HepG2 (cell line): ENCODE results near the gene C1QTNF12. TPM values are rescaled to one million over a fixed set of nuclear protein-coding genes. Genes with fewer than 3 reads are reported as not detected.

Source experiments
- ATAC-seq: fragments of 200-7000 bp; cut with Tn5 transposase; 3 replicates; pipeline ENCODE4 v1.9.1; 2020; ENCODE audit warnings: mild to moderate bottlenecking, moderate library complexity
- BruUV-seq: library from RNA; stranded (reverse); fragments of 400-500 nt; replicated peaks from 2 replicates; lab custom pipeline; 2021; lab: Mats Ljungman, UMichigan
- CTCF ChIA-PET: fragments of 300-600 bp; formaldehyde crosslinking; extraction: SDS; loops from one replicate; lab custom pipeline; 2021; ENCODE audit warnings: low total read pairs, inconsistent platforms, low intra/inter-chr PET ratio; lab: Yijun Ruan, JAX
- POLR2A ChIA-PET: fragments of 350-600 bp; sonication (Branson Sonifier 250); formaldehyde crosslinking; loops from one replicate; lab custom pipeline; 2020; ENCODE audit warnings: antibody characterized with exemption, inconsistent platforms; lab: Yijun Ruan, JAX
- DNase-seq: peaks from one replicate; pipeline ENCODE4 v3.0.0-alpha.2; 2015; ENCODE audit warnings: low spot score
- FAIRE-seq: peaks from 3 replicates; lab custom pipeline; 2011; peaks lifted over from hg19 to GRCh38; lab: Jason Lieb, UNC
- H2AFZ ChIP-seq: one replicate; pipeline ENCODE4 v1.6.1; 2011; ENCODE audit warnings: low read length, inconsistent platforms
- H3K27ac ChIP-seq: fragments of 300-600 bp; 3 replicates; pipeline ENCODE4 v1.8.0; 2011; ENCODE audit warnings: mixed run types, mild to moderate bottlenecking, mixed read lengths, low read length, inconsistent platforms; ENCODE audit not compliant: insufficient read depth; ENCODE audit errors: extremely low read length
- H3K27me3 ChIP-seq, 2 experiments: fragments of 200-600 bp in 1 of 2; 2 replicates in 1 of 2; 3 replicates in 1 of 2; pipeline versions ENCODE4 v1.6.0 to v1.8.0; 2011; ENCODE audit warnings: low read length in 2 of 2, mild to moderate bottlenecking in 2 of 2, moderate library complexity in 2 of 2, inconsistent platforms in 1 of 2; ENCODE audit not compliant: insufficient read depth in 2 of 2, control insufficient read depth in 1 of 2
- H3K36me3 ChIP-seq, 2 experiments: fragments of 200-600 bp in 1 of 2; replicated peaks in 1 of 2; 2 replicates in 1 of 2; 3 replicates in 1 of 2; pipeline versions ENCODE4 v1.5.1 to v1.8.0; 2011; ENCODE audit warnings: low read length in 2 of 2, inconsistent platforms in 1 of 2; ENCODE audit not compliant: insufficient read depth in 2 of 2, control insufficient read depth in 1 of 2
- H3K4me1 ChIP-seq: 2 replicates; pipeline ENCODE4 v1.5.1; 2012; ENCODE audit warnings: low read length, inconsistent platforms; ENCODE audit not compliant: insufficient read depth
- H3K4me2 ChIP-seq: 2 replicates; pipeline ENCODE4 v1.6.0; 2011; ENCODE audit warnings: low read depth, low read length, inconsistent platforms
- H3K4me3 ChIP-seq, 3 experiments: fragments of 200-600 bp in 1 of 3; sonication (generic), shearing (Covaris generic) in 1 of 3; replicated peaks in 1 of 3; 2 replicates each; pipeline ENCODE4 v1.5.1; 2011 to 2016; ENCODE audit warnings: low read length in 3 of 3, inconsistent platforms in 2 of 3, low read depth in 2 of 3, mild to moderate bottlenecking in 2 of 3, control low read depth in 1 of 3, mixed read lengths in 1 of 3; ENCODE audit not compliant: insufficient read depth in 1 of 3
- H3K79me2 ChIP-seq: one replicate; pipeline ENCODE4 v1.6.1; 2011; ENCODE audit warnings: low read length, inconsistent platforms; ENCODE audit not compliant: insufficient read depth
- H3K9ac ChIP-seq: 2 replicates; pipeline ENCODE4 v1.6.0; 2011; ENCODE audit warnings: mild to moderate bottlenecking, low read depth, low read length, inconsistent platforms; ENCODE audit not compliant: insufficient read depth
- H3K9me3 ChIP-seq: 2 replicates; pipeline ENCODE4 v1.5.1; 2012; ENCODE audit warnings: mild to moderate bottlenecking, low read length
- H4K20me1 ChIP-seq: 2 replicates; pipeline ENCODE4 v1.6.0; 2011; ENCODE audit warnings: inconsistent platforms, mild to moderate bottlenecking, low read length, moderate library complexity; ENCODE audit not compliant: insufficient read depth
- AGO2 ChIP-seq: fragments of 200-400 bp; formaldehyde crosslinking; optimal IDR thresholded peaks from 2 replicates; pipeline ENCODE3; 2017; ENCODE audit warnings: mild to moderate bottlenecking, low read depth, low read length, moderate library complexity
- ATF5 ChIP-seq: sonication (generic); formaldehyde crosslinking; IDR thresholded peaks from 2 replicates; pipeline ENCODE4 v1.4.0; 2020; ENCODE audit warnings: mild to moderate bottlenecking, low read depth, missing genetic modification reagents
- ELK4 ChIP-seq: sonication (generic); formaldehyde crosslinking; IDR thresholded peaks from 2 replicates; pipeline ENCODE4 v1.9.0; 2021; ENCODE audit warnings: missing genetic modification reagents, borderline replicate concordance
- HES4 ChIP-seq: sonication (generic); formaldehyde crosslinking; IDR thresholded peaks from 2 replicates; pipeline ENCODE4 v1.9.0; 2021; ENCODE audit warnings: mild to moderate bottlenecking, missing genetic modification reagents, borderline replicate concordance
- HMGXB3 ChIP-seq: sonication (generic); formaldehyde crosslinking; IDR thresholded peaks from 2 replicates; pipeline ENCODE4 v1.4.0; 2020; ENCODE audit warnings: missing genetic modification reagents, borderline replicate concordance
- KDM2A ChIP-seq: sonication (generic); formaldehyde crosslinking; IDR thresholded peaks from 2 replicates; pipeline ENCODE4 v1.4.0; 2020; ENCODE audit warnings: low read depth, missing genetic modification reagents, borderline replicate concordance
- RBFOX2 ChIP-seq: fragments of 200-400 bp; formaldehyde crosslinking; IDR thresholded peaks from 2 replicates; pipeline ENCODE4 v1.6.1; 2017; ENCODE audit warnings: low read depth, mild to moderate bottlenecking, low read length
- TEF ChIP-seq: sonication (generic); formaldehyde crosslinking; IDR thresholded peaks from 2 replicates; pipeline ENCODE4 v1.5.0; 2020; ENCODE audit warnings: missing genetic modification reagents
- ZNF17 ChIP-seq: sonication (generic); formaldehyde crosslinking; IDR thresholded peaks from 2 replicates; pipeline ENCODE4 v1.5.0; 2020; ENCODE audit warnings: mild to moderate bottlenecking, missing genetic modification reagents
- ZNF331 ChIP-seq: sonication (generic); formaldehyde crosslinking; IDR thresholded peaks from 2 replicates; pipeline ENCODE4 v1.4.0; 2020; ENCODE audit warnings: missing genetic modification reagents
- ZNF501 ChIP-seq: sonication (generic); formaldehyde crosslinking; IDR thresholded peaks from 2 replicates; pipeline ENCODE4 v1.5.1; 2020; ENCODE audit warnings: mild to moderate bottlenecking, moderate library complexity, missing genetic modification reagents
- ZSCAN31 ChIP-seq: sonication (generic); formaldehyde crosslinking; IDR thresholded peaks from 2 replicates; pipeline ENCODE4 v1.5.0; 2020; ENCODE audit warnings: low read depth, mild to moderate bottlenecking, missing genetic modification reagents
- WGBS: methylation state at CpG from one replicate; pipeline ENCODE4 v1.1.6; 2017; ENCODE audit warnings: low lambda C conversion rate; 5-methylcytosine and 5-hydroxymethylcytosine counted together
- in situ Hi-C: cut with HindIII; loops from 2 replicates; pipeline ENCODE4 v1.10.0; 2017; ENCODE audit warnings: low pct_unique_long_range_greater_than_20kb; ENCODE audit not compliant: extremely low pct_ligation_motif_present
- intact Hi-C: fragments of 100-400 bp; cut with micrococcal nuclease; formaldehyde crosslinking; loops from one replicate; pipeline ENCODE4 v1.10.0; 2022; ENCODE audit not compliant: unreplicated experiment
- polyA plus RNA-seq, 8 experiments: library from polyadenylated mRNA; depleted of rRNA in 3 of 8; stranded (reverse) in 7 of 8; unstranded in 1 of 8; fragments of >200 nt; fragmentation: Illumina TruSeq in 4 of 8; extraction: Trizol in 4 of 8; gene quantifications; 2 replicates each; pipeline versions ENCODE4 v1.2.1 to v1.2.3, GENCODE V29; 2011 to 2016; ENCODE audit warnings: low read depth in 4 of 8, missing spikeins in 1 of 8, mixed read lengths in 1 of 8; ENCODE audit not compliant: insufficient read depth in 1 of 8
- total RNA-seq, 5 experiments: library from RNA; depleted of rRNA; stranded (reverse); fragments of >200 nt; fragmentation: Illumina TruSeq; extraction: Trizol; gene quantifications; 2 replicates each; pipeline ENCODE4 v1.2.3, GENCODE V29; 2016; ENCODE audit warnings: low read depth in 1 of 5

Gene C1QTNF12
- total and polyA plus RNA-seq, 2 of the 13 experiments (the other 11 are each of a cell fraction or from before 2014, with no cell fraction given): 0.18 to 0.64 TPM

- no TSS peak for BruUV-seq
- Histone ChIP-seq H3K4me2 (no peak overlapping the region), H3K9ac (no peak overlapping the region), H3K27me3 (no peaks in the 10 kb centered on the region; a peak in 1 of 5 replicates), H3K27ac (no peak overlapping the region), H4K20me1 (0 out of 2 replicates have a peak, but pooled peaks cover 7% of the 10 kb centered on the region), H3K36me3 (peaks cover 29 to 60% of the 10 kb centered on the region in 2 experiments), H3K79me2 (peaks cover 49% of the 10 kb centered on the region), H3K4me3 (no peak overlapping the region), H3K9me3 (no peaks in the 10 kb centered on the region), H3K4me1 (peaks cover 15% of the 10 kb centered on the region), H2AFZ (no peak overlapping the region)
- ATAC-seq (no peak), FAIRE-seq (no peak), DNase-seq (no peak)
- no peak for TF ChIP-seq ZNF17 (CRISPR knock-in tag)
- no peak for TF ChIP-seq ZSCAN31 (CRISPR knock-in tag)
- no peak for TF ChIP-seq KDM2A
- no peak for TF ChIP-seq HMGXB3 (CRISPR knock-in tag)
- peak; percentile 53 for TF ChIP-seq RBFOX2
- no peak for TF ChIP-seq ELK4 (CRISPR knock-in tag)
- TF ChIP-seq ZNF331 (CRISPR knock-in tag): no peak
- TF ChIP-seq HES4: no peak
- TF ChIP-seq AGO2: peak; percentile 8
- TF ChIP-seq TEF (CRISPR knock-in tag): no peak
- no peak for TF ChIP-seq ATF5 (CRISPR knock-in tag)
- no peak for TF ChIP-seq ZNF501 (CRISPR knock-in tag)
- POLR2A ChIA-PET: no interaction called here
- in situ Hi-C loops: no loop called here
- CTCF ChIA-PET: no interaction called here
- WGBS: 98% methylated on average over 27 of the region's 44 CpGs
- intact Hi-C loops: no loop called here
These were observed 19.8 kb downstream of the C1QTNF12 start for GRCh38 chr1:1226566-1227362.
